Measurements from ENCODE around the gene RUSF1. TPM values are rescaled to one million over a fixed set of nuclear protein-coding genes. Genes with fewer than 3 reads are reported as not detected.

The RUSF1 gene
- total and polyA plus RNA-seq, 9 of the 15 experiments (the other 6 are each of a cell fraction or from before 2014, with no cell fraction given): 0.80 to 52.8 (median 27.6) TPM

DNA sequence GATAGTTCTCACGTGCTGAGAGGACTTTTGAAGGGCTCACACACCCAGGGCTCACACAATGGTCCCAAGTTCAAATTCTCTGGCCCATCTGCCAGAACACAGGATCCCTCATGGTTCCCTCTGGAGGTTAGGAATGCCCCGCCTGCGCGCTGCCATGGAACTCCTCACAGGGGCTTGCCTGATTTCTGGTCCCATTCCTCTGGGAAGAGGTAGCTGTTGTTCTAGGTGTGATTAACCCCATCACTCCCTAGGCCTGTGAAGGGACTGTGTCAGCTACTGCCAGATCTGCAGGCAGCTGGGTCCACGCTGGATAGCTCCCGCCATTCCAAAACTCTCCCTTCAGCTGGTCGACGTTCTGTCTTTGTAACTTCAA lies 51.2 kb downstream of the RUSF1 start:
- POLR2A ChIA-PET: interaction anchor here (0.6 to 0.8 kb wide), 2 partner anchors 258 to 277 kb away, joined by 3 read pairs; no protein-coding TSS in a partner anchor
- intact Hi-C loops (cut with micrococcal nuclease): loop anchor here (5.0 to 10.0 kb wide), 3 partner anchors 50 to 502 kb away; partner anchors contain the start of genes RUSF1 and SETD1A
- 33% methylated on average over 8 of the region's 8 CpGs for WGBS (ENCODE audit: insufficient coverage, low coverage, missing lambda C conversion rate)
- peak; percentile 63 for TF ChIP-seq MGA (IDR thresholded peaks at IDR 0.05)

More for the DNA sequence above, 51.2 kb downstream of the RUSF1 start:
- in situ Hi-C loops (cut with MboI): loop anchor here (10.0 kb wide), 1 partner anchor 238 kb away; no protein-coding TSS in a partner anchor
- Histone ChIP-seq H3K4me2 (ENCODE audit: insufficient read depth, low read length) (peak overlapping the region; percentile 97), H3K9me3 (replicated peaks; ENCODE audit: control insufficient read depth, insufficient read depth, low read depth, low read length) (no peaks in the 10 kb centered on the region), H4K20me1 (replicated peaks; ENCODE audit: control insufficient read depth, insufficient read depth, low read length) (peaks cover 4% of the 10 kb centered on the region), H3K4me1 (replicated peaks in 1 of 2; ENCODE audit: control insufficient read depth in 2 of 2, insufficient read depth in 2 of 2, low read length in 2 of 2) (peaks cover 49 to 65% of the 10 kb centered on the region in 2 experiments), H2AFZ (ENCODE audit: low read depth, low read length) (no peak overlapping the region), H3K4me3 (peak overlapping the region; percentile 83), H3K9me1 (ENCODE audit: control insufficient read depth, insufficient read depth, low read length) (no peaks in the 10 kb centered on the region), H3K36me3 (ENCODE audit: control insufficient read depth, insufficient read depth, low read length) (peaks cover 29% of the 10 kb centered on the region; the same call in 1 of the 3 replicates), H3K27ac (ENCODE audit: extremely low read depth, low read depth, low read length) (peak overlapping the region; percentile 12; the same call in 1 of the 3 replicates), H3K79me2 (ENCODE audit: control insufficient read depth, insufficient read depth, low read length) (peaks cover 63% of the 10 kb centered on the region), H3K27me3 (ENCODE audit: control insufficient read depth in 2 of 2, insufficient read depth in 2 of 2, low read length in 2 of 2) (no peaks in the 10 kb centered on the region), H3K9ac (ENCODE audit: insufficient read depth in 1 of 2, low read depth in 2 of 2, low read length in 2 of 2) (peak overlapping the region; percentile 98 to 100)
- DNase-seq (ENCODE audit: extremely low read depth in 1 of 4, low spot score in 3 of 4) (peak in 2 of 4 experiments; percentile 3 to 4), ATAC-seq (no peak), FAIRE-seq (no peak)
- CTCF ChIA-PET (ENCODE audit: low intra/inter-chr PET ratio): no interaction called here
- BruUV-seq (replicated peaks): no TSS peak

Data from K562 (cell line).